Stimulated activated memory B cell treated with anti-CD40 and anti-IgM and Interleukin-4, amounts not matched to agents 10 μg/mL and 1 μg/mL and 100 μg/mL, for 72 hours (primary cell): ENCODE measurements around the gene TCFL5.

Experiments
- ATAC-seq: fragments of 150-1000 bp; cut with Tn5 transposase; 2 replicates; pipeline ENCODE4 v1.10.0; 2021
- H3K27ac Mint-ChIP-seq: one replicate; pipeline ENCODE4 v1.8.0; 2022; ENCODE audit warnings: mild to moderate bottlenecking, mixed read lengths
- H3K27me3 Mint-ChIP-seq: one replicate; pipeline ENCODE4 v1.8.0; 2022; ENCODE audit warnings: mixed read lengths
- H3K36me3 Mint-ChIP-seq: one replicate; pipeline ENCODE4 v1.8.0; 2022; ENCODE audit warnings: mixed read lengths
- H3K4me1 Mint-ChIP-seq: one replicate; pipeline ENCODE4 v1.8.0; 2022; ENCODE audit warnings: mixed read lengths
- H3K4me3 Mint-ChIP-seq: one replicate; pipeline ENCODE4 v1.8.0; 2022; ENCODE audit warnings: mild to moderate bottlenecking, moderate library complexity, mixed read lengths
- H3K9me3 Mint-ChIP-seq: one replicate; pipeline ENCODE4 v1.8.0; 2022; ENCODE audit warnings: mixed read lengths

Gene TCFL5

GRCh38 chr20:62792182-62792939, 69.3 kb downstream of the TCFL5 start:
- Mint-ChIP-seq H3K4me3 (no peak overlapping the region), H3K4me1 (peaks cover 46% of the 10 kb centered on the region)
- no peak for ATAC-seq

GRCh38 chr20:62791301-62792181, 70.1 kb downstream of the TCFL5 start:
- ATAC-seq, result no peak
- H3K4me1 Mint-ChIP-seq, result peaks cover 44% of the 10 kb centered on the region
- H3K9me3 Mint-ChIP-seq, result peaks cover 8% of the 10 kb centered on the region
- H3K27ac Mint-ChIP-seq, result peak overlapping the region; percentile 89
- H3K27me3 Mint-ChIP-seq, result no peaks in the 10 kb centered on the region
- no peaks in the 10 kb centered on the region for H3K36me3 Mint-ChIP-seq
- H3K4me3 Mint-ChIP-seq, result no peak overlapping the region

More at GRCh38 chr20:62792182-62792939, 69.3 kb downstream of the TCFL5 start:
- peaks cover under 1% of the 10 kb centered on the region for H3K36me3 Mint-ChIP-seq
- H3K27me3 Mint-ChIP-seq, result no peaks in the 10 kb centered on the region
- H3K9me3 Mint-ChIP-seq, result peaks cover 5% of the 10 kb centered on the region
- H3K27ac Mint-ChIP-seq, result peak overlapping the region; percentile 89
